A549 (cell line): ENCODE data around the gene SSBP3. TPM values are rescaled to one million over a fixed set of nuclear protein-coding genes. Genes with fewer than 3 reads are reported as not detected.

Experiments used
- ATAC-seq, 2 experiments: fragments of 200-7000 bp in 1 of 2; fragments of >200 bp in 1 of 2; cut with Nextera tagmentation in 1 of 2; cut with Tn5 transposase in 1 of 2; 3 replicates each; pipeline versions ENCODE4 v1.8.0 to v1.9.1; 2018 to 2020; ENCODE audit warnings: mild to moderate bottlenecking in 1 of 2, moderate library complexity in 1 of 2
- CTCF ChIA-PET: fragments of 300-600 bp; sonication (Branson Sonifier 250); formaldehyde crosslinking; extraction: SDS; loops from one replicate; lab custom pipeline; 2021; ENCODE audit warnings: antibody characterized with exemption, inconsistent platforms; lab: Yijun Ruan, JAX
- POLR2A ChIA-PET: fragments of 350-600 bp; formaldehyde crosslinking; extraction: SDS; loops from one replicate; lab custom pipeline; 2021; ENCODE audit warnings: antibody characterized with exemption, inconsistent platforms; lab: Yijun Ruan, JAX
- DNase-seq, 2 experiments: peaks; one replicate each; pipeline versions ENCODE4 v3.0.0 to v3.0.0-alpha.2; 2011 to 2016; ENCODE audit warnings: low read depth in 1 of 2, low spot score in 1 of 2
- FAIRE-seq: peaks from 2 replicates; lab custom pipeline; 2011; peaks lifted over from hg19 to GRCh38; lab: Jason Lieb, UNC
- H3K27ac ChIP-seq, 2 experiments: fragments of >200 bp; sonication (Bioruptor Twin); formaldehyde crosslinking; 3 replicates each; pipeline ENCODE4 v1.5.1; 2016 to 2017
- H3K4me1 ChIP-seq: fragments of >200 bp; sonication (Bioruptor Twin); formaldehyde crosslinking; 3 replicates; pipeline ENCODE4 v1.6.1; 2016
- H3K4me2 ChIP-seq: fragments of >200 bp; sonication (Bioruptor Twin); formaldehyde crosslinking; 3 replicates; pipeline ENCODE4 v1.6.1; 2016
- H3K4me3 ChIP-seq: fragments of >200 bp; sonication (Bioruptor Twin); formaldehyde crosslinking; 3 replicates; pipeline ENCODE4 v1.5.1; 2016
- H3K9me3 ChIP-seq: fragments of >200 bp; sonication (Bioruptor Twin); formaldehyde crosslinking; 3 replicates; pipeline ENCODE4 v1.6.1; 2016
- BHLHE40 ChIP-seq: IDR thresholded peaks from 2 replicates; pipeline ENCODE4 v1.6.1; 2012; ENCODE audit warnings: low read depth, low read length, inconsistent platforms
- CBX2 ChIP-seq: fragments of 200-600 bp; sonication (generic); IDR thresholded peaks from 2 replicates; pipeline ENCODE4 v1.6.1; 2016; ENCODE audit warnings: low read depth, mild to moderate bottlenecking, borderline replicate concordance
- CHD2 ChIP-seq: fragments of 150-350 bp; IDR thresholded peaks from 2 replicates; pipeline ENCODE4 v1.6.1; 2014; ENCODE audit warnings: low read length; ENCODE audit not compliant: partially characterized antibody
- CHD4 ChIP-seq: fragments of 200-600 bp; sonication (generic); IDR thresholded peaks from 2 replicates; pipeline ENCODE4 v1.6.1; 2016; ENCODE audit warnings: antibody characterized with exemption, mild to moderate bottlenecking, borderline replicate concordance
- EHF ChIP-seq: fragments of 250-450 bp; sonication (Bioruptor Pico); IDR thresholded peaks from 2 replicates; pipeline ENCODE4 v1.5.0; 2020; ENCODE audit warnings: mild to moderate bottlenecking
- FOSB ChIP-seq: fragments of 250-450 bp; sonication (Bioruptor Pico); IDR thresholded peaks from 2 replicates; pipeline ENCODE4 v1.5.0; 2020; ENCODE audit warnings: mild to moderate bottlenecking, moderate library complexity
- HDAC2 ChIP-seq: fragments of 200-600 bp; sonication (generic); IDR thresholded peaks from 2 replicates; pipeline ENCODE4 v1.6.1; 2016
- HEYL ChIP-seq: fragments of 250-450 bp; sonication (Bioruptor Pico); IDR thresholded peaks from 2 replicates; pipeline ENCODE4 v1.8.0; 2021; ENCODE audit warnings: mild to moderate bottlenecking, moderate library complexity
- HOXA7 ChIP-seq: fragments of 250-450 bp; sonication (Bioruptor Pico); IDR thresholded peaks from 2 replicates; pipeline ENCODE4 v1.5.0; 2020; ENCODE audit warnings: mild to moderate bottlenecking, moderate library complexity
- JUNB ChIP-seq: fragments of >200 bp; sonication (Bioruptor Twin); formaldehyde crosslinking; IDR thresholded peaks from 2 replicates; pipeline ENCODE4 v1.6.1; 2016
- POLR2A ChIP-seq: IDR thresholded peaks from 2 replicates; pipeline ENCODE4 v1.6.1; 2012; ENCODE audit warnings: mild to moderate bottlenecking, low read length
- RFX5 ChIP-seq: fragments of 450-650 bp; IDR thresholded peaks from 2 replicates; pipeline ENCODE4 v1.7.1; 2014; ENCODE audit warnings: antibody characterized with exemption, mild to moderate bottlenecking, moderate library complexity
- SMC3 ChIP-seq: fragments of >200 bp; sonication (Bioruptor Twin); formaldehyde crosslinking; IDR thresholded peaks from 3 replicates; pipeline ENCODE4 v1.6.1; 2018; ENCODE audit warnings: inconsistent platforms
- TFCP2L1 ChIP-seq: fragments of 250-450 bp; sonication (Bioruptor Pico); IDR thresholded peaks from 2 replicates; pipeline ENCODE4 v1.5.0; 2021; ENCODE audit warnings: mild to moderate bottlenecking
- ZFP36 ChIP-seq: fragments of 450-650 bp; IDR thresholded peaks from 2 replicates; pipeline ENCODE4 v1.6.1; 2014; ENCODE audit warnings: borderline replicate concordance; ENCODE audit not compliant: partially characterized antibody
- WGBS: methylation state at CpG from one replicate; pipeline ENCODE4 v1.1.6; 2017; ENCODE audit errors: missing lambda C conversion rate; 5-methylcytosine and 5-hydroxymethylcytosine counted together
- polyA plus RNA-seq, 4 experiments: library from polyadenylated mRNA; depleted of rRNA in 3 of 4; stranded (reverse); fragments of >200 nt; fragmentation: RNase III in 1 of 4; extraction: RNeasy Plus Mini Kit Qiagen cat#74134 plus additional on column Dnase treatment in 1 of 4; gene quantifications; 2 replicates in 3 of 4; 3 replicates in 1 of 4; pipeline ENCODE4 v1.2.3, GENCODE V29; 2011 to 2017
- TF ChIP-seq, protein P1 (sequence below): fragments of >200 bp; sonication (Bioruptor Twin); formaldehyde crosslinking; IDR thresholded peaks from 2 replicates; pipeline ENCODE4 v1.6.1; 2016
- TF ChIP-seq, protein P2 (sequence below): fragments of 250-450 bp; sonication (Bioruptor Pico); IDR thresholded peaks from 2 replicates; pipeline ENCODE4 v1.5.0; 2021; ENCODE audit warnings: mild to moderate bottlenecking, moderate library complexity, borderline replicate concordance
- TF ChIP-seq, protein P3 (sequence below): fragments of 200-600 bp; sonication (generic); IDR thresholded peaks from 2 replicates; pipeline ENCODE4 v1.6.1; 2016; ENCODE audit warnings: antibody characterized with exemption, mild to moderate bottlenecking, moderate library complexity
- TF ChIP-seq, protein P4 (sequence below): IDR thresholded peaks from 2 replicates; pipeline ENCODE4 v1.6.1; 2012

SSBP3 gene
- polyA plus RNA-seq, 2 of the 4 experiments (the other 2 are of a cell fraction), result 7.2 to 9.1 TPM

DNA sequence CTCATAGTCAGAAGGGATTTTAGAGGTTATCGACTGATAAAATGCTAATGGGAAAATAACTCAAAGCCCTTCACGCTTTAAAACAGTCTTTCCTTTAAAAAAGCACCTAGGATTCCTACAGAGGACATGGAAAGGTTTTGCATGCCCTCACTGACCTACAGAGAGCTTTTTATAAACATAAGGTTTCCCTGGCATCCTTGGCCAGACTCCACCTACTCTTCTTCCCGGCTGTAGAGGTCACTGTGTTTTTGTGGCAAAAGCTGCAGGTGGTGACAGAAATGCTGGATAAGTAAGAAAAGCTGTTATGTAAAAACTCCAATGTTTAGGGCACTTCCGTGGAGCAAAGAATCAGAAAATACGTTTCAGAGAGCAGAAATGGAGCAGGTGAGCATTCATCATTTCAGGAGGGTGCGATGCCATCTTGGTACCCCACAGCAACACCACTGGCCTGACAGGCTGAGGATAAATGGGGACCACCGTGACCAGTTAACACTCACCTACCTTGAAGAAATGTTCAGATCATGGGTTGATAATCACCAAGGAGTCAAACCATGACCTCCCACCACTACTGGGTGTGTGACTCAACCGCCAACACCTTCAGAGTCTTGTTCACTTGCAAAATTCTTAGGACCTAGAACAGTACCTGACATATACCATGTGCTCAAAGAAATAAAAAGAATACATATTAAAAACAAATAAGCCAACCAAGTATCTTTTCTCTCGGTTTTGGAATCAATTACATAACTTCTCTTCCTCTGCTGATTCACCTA, 46.6 kb downstream of the SSBP3 start (continued):
- TF ChIP-seq BHLHE40 (no peak), EHF (CRISPR knock-in tag) (no peak)

DNA sequence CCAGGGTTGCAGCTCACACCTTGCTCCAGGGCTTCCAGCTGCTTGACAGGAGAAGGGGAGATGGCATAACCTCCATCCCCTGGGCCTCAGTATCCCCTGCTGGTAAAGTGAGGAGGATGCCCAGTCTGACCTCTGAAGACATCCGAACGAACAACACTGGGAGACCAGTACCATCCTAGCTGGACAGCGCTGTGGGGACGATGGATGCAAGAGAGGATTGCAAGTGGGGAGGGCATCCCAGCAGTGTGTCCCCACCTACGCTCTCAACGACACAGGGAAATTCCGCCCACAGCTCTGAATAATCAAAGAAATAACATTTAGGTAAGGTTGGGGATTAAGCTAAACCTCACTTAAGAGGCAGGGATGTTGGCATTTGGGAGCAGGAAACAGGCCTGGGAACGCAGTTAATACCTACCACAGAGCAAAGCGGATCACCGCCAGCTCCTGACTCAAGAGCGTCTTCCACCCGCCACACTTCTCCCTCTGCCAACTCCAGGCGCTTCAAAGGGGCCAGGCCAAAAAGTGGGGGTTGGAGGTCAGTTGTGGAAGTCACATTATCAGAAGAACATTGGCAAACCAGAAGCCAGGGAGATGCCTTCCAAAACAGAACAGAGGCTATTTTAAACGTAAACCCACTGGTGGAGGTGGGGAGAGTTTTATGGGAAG, 47.6 kb downstream of the SSBP3 start:
- DNase-seq (no peak), FAIRE-seq (no peak), ATAC-seq (no peak)
- H3K9me3 ChIP-seq, result no peaks in the 10 kb centered on the region
- H3K4me1 ChIP-seq, result peaks cover 6% of the 10 kb centered on the region; the same call in 1 of the 3 replicates
- no peak overlapping the region for H3K4me3 ChIP-seq
- no peak for TF ChIP-seq ZFP36
- no peak for TF ChIP-seq HDAC2
- no peak for TF ChIP-seq CHD4
- no peak for TF ChIP-seq HOXA7 (CRISPR knock-in tag)
- TF ChIP-seq TFCP2L1 (CRISPR knock-in tag), result no peak
- TF ChIP-seq EHF (CRISPR knock-in tag), result no peak
- TF ChIP-seq, protein P1, sequence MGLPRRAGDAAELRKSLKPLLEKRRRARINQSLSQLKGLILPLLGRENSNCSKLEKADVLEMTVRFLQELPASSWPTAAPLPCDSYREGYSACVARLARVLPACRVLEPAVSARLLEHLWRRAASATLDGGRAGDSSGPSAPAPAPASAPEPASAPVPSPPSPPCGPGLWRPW, result no peak
- TF ChIP-seq, protein P2, sequence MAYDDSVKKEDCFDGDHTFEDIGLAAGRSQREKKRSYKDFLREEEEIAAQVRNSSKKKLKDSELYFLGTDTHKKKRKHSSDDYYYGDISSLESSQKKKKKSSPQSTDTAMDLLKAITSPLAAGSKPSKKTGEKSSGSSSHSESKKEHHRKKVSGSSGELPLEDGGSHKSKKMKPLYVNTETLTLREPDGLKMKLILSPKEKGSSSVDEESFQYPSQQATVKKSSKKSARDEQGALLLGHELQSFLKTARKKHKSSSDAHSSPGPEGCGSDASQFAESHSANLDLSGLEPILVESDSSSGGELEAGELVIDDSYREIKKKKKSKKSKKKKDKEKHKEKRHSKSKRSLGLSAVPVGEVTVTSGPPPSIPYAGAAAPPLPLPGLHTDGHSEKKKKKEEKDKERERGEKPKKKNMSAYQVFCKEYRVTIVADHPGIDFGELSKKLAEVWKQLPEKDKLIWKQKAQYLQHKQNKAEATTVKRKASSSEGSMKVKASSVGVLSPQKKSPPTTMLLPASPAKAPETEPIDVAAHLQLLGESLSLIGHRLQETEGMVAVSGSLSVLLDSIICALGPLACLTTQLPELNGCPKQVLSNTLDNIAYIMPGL (CRISPR knock-in tag), result no peak
- TF ChIP-seq CHD2, result no peak
- no peak for TF ChIP-seq FOSB (CRISPR knock-in tag)
- no peak for TF ChIP-seq CBX2
- no peak for TF ChIP-seq SMC3
- TF ChIP-seq RFX5, result no peak
- TF ChIP-seq HEYL, result no peak
- TF ChIP-seq JUNB, result no peak
- TF ChIP-seq POLR2A, result no peak
- TF ChIP-seq, protein P3, sequence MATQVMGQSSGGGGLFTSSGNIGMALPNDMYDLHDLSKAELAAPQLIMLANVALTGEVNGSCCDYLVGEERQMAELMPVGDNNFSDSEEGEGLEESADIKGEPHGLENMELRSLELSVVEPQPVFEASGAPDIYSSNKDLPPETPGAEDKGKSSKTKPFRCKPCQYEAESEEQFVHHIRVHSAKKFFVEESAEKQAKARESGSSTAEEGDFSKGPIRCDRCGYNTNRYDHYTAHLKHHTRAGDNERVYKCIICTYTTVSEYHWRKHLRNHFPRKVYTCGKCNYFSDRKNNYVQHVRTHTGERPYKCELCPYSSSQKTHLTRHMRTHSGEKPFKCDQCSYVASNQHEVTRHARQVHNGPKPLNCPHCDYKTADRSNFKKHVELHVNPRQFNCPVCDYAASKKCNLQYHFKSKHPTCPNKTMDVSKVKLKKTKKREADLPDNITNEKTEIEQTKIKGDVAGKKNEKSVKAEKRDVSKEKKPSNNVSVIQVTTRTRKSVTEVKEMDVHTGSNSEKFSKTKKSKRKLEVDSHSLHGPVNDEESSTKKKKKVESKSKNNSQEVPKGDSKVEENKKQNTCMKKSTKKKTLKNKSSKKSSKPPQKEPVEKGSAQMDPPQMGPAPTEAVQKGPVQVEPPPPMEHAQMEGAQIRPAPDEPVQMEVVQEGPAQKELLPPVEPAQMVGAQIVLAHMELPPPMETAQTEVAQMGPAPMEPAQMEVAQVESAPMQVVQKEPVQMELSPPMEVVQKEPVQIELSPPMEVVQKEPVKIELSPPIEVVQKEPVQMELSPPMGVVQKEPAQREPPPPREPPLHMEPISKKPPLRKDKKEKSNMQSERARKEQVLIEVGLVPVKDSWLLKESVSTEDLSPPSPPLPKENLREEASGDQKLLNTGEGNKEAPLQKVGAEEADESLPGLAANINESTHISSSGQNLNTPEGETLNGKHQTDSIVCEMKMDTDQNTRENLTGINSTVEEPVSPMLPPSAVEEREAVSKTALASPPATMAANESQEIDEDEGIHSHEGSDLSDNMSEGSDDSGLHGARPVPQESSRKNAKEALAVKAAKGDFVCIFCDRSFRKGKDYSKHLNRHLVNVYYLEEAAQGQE, result no peak
- TF ChIP-seq, protein P4, sequence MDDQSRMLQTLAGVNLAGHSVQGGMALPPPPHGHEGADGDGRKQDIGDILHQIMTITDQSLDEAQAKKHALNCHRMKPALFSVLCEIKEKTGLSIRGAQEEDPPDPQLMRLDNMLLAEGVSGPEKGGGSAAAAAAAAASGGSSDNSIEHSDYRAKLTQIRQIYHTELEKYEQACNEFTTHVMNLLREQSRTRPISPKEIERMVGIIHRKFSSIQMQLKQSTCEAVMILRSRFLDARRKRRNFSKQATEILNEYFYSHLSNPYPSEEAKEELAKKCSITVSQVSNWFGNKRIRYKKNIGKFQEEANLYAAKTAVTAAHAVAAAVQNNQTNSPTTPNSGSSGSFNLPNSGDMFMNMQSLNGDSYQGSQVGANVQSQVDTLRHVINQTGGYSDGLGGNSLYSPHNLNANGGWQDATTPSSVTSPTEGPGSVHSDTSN, result no peak
- no peak overlapping the region for H3K27ac ChIP-seq
- ChIA-PET POLR2A (no interaction called here), CTCF (interaction anchor here (0.9 kb wide), 1 partner anchor 10 kb away, joined by 3 read pairs; no protein-coding TSS in a partner anchor)
- H3K4me2 ChIP-seq, result no peak overlapping the region
- WGBS, result 92% methylated on average over 14 of the region's 14 CpGs
